Muscle of arm (tissue), 12 donors: ENCODE data around the gene KMT2D. TPM values are rescaled to one million over a fixed set of nuclear protein-coding genes. Genes with fewer than 3 reads are reported as not detected.

Source experiments
- DNase-seq: peaks from one replicate; pipeline ENCODE4 v3.0.0-alpha.2; 2013
- polyA plus RNA-seq, 12 donors: library from polyadenylated mRNA; unstranded; fragments of 120-200 nt; gene quantifications; one replicate each; pipeline ENCODE4 v1.2.1, GENCODE V29; 2013; ENCODE audit not compliant: insufficient read length in 12 of 12

The KMT2D gene
- polyA plus RNA-seq, 12 donors, result 29.4 to 59.8 (median 38.2) TPM

GRCh38 chr12:49037111-49037946 is 23.3 kb downstream of the KMT2D start:
- DNase-seq, result no peak

- DNase-seq, result no peak
These were observed 24.6 kb downstream of the KMT2D start for GRCh38 chr12:49036029-49036428.

GRCh38 chr12:49034286-49034622 is 26.3 kb downstream of the KMT2D start:
- no peak for DNase-seq

GRCh38 chr12:49033611-49034285 is 26.8 kb downstream of the KMT2D start:
- DNase-seq, result no peak

GRCh38 chr12:49032679-49033447 is 27.7 kb downstream of the KMT2D start:
- DNase-seq, result no peak

- DNase-seq, result no peak
These were observed 28.3 kb downstream of the KMT2D start for GRCh38 chr12:49032276-49032675.

- no peak for DNase-seq
These were observed 28.9 kb downstream of the KMT2D start for GRCh38 chr12:49031573-49032161.

GRCh38 chr12:49030714-49031572 is 29.7 kb downstream of the KMT2D start:
- no peak for DNase-seq

GRCh38 chr12:49030119-49030518 is 30.5 kb downstream of the KMT2D start:
- no peak for DNase-seq

- no peak for DNase-seq
These were observed 31.8 kb downstream of the KMT2D start for GRCh38 chr12:49028666-49029275.

- DNase-seq, result no peak
These were observed 32.6 kb downstream of the KMT2D start for GRCh38 chr12:49027846-49028555.

- no peak for DNase-seq
These were observed 33.7 kb downstream of the KMT2D start for GRCh38 chr12:49026678-49027480.

GRCh38 chr12:49026101-49026500 is 34.5 kb downstream of the KMT2D start:
- no peak for DNase-seq

- no peak for DNase-seq
These were observed 35.1 kb downstream of the KMT2D start for GRCh38 chr12:49025463-49025862.

GRCh38 chr12:49024543-49024942 is 36.1 kb downstream of the KMT2D start:
- no peak for DNase-seq

- DNase-seq, result no peak
These were observed 36.8 kb downstream of the KMT2D start for GRCh38 chr12:49023812-49024211.

GRCh38 chr12:49022558-49023178 is 37.9 kb downstream of the KMT2D start:
- DNase-seq, result no peak

- DNase-seq, result no peak
These were observed 39.2 kb downstream of the KMT2D start for GRCh38 chr12:49021292-49021915.
